H9 (cell line): ENCODE data around the gene RNF146. TPM values are rescaled to one million over a fixed set of nuclear protein-coding genes. Genes with fewer than 3 reads are reported as not detected.

Experiments
- DNase-seq: peaks from one replicate; pipeline ENCODE4 v3.0.0-alpha.2; 2017
- H2AFZ ChIP-seq: one replicate; pipeline ENCODE4 v1.6.1; 2013; ENCODE audit warnings: mild to moderate bottlenecking, low read length, control low read depth, moderate library complexity
- H2AK5ac ChIP-seq: 2 replicates; pipeline ENCODE4 v1.6.1; 2013; ENCODE audit warnings: low read length, control low read depth, mixed read lengths; ENCODE audit not compliant: insufficient read length
- H2BK120ac ChIP-seq: one replicate; pipeline ENCODE4 v1.6.1; 2013; ENCODE audit warnings: low read depth, mild to moderate bottlenecking, low read length, control low read depth, inconsistent platforms; ENCODE audit not compliant: poor library complexity, severe bottlenecking
- H2BK12ac ChIP-seq: 2 replicates; pipeline ENCODE4 v1.6.1; 2013; ENCODE audit warnings: low read length, control low read depth, mixed read lengths, low read depth; ENCODE audit not compliant: insufficient read length
- H2BK15ac ChIP-seq: 2 replicates; pipeline ENCODE4 v1.6.1; 2013; ENCODE audit warnings: low read depth, low read length, control low read depth
- H2BK20ac ChIP-seq: one replicate; pipeline ENCODE4 v1.6.1; 2013; ENCODE audit warnings: low read depth, mild to moderate bottlenecking, low read length, control low read depth, inconsistent platforms; ENCODE audit not compliant: poor library complexity, severe bottlenecking
- H2BK5ac ChIP-seq: 2 replicates; pipeline ENCODE4 v1.6.1; 2013; ENCODE audit warnings: low read length, control low read depth, mixed read lengths; ENCODE audit not compliant: insufficient read length
- H3K14ac ChIP-seq: 2 replicates; pipeline ENCODE4 v1.6.1; 2013; ENCODE audit warnings: low read length, control low read depth; ENCODE audit not compliant: insufficient read depth
- H3K18ac ChIP-seq: 2 replicates; pipeline ENCODE4 v1.6.1; 2013; ENCODE audit warnings: low read depth, mild to moderate bottlenecking, mixed read lengths, low read length, control low read depth; ENCODE audit not compliant: insufficient read length
- H3K23ac ChIP-seq: 2 replicates; pipeline ENCODE4 v1.6.1; 2013; ENCODE audit warnings: low read length, control low read depth, mixed read lengths, low read depth; ENCODE audit not compliant: insufficient read length
- H3K23me2 ChIP-seq: 2 replicates; pipeline ENCODE4 v1.6.1; 2013; ENCODE audit warnings: low read depth, mild to moderate bottlenecking, mixed read lengths, low read length, control low read depth; ENCODE audit not compliant: insufficient read length, poor library complexity, severe bottlenecking
- H3K27ac ChIP-seq: 2 replicates; pipeline ENCODE4 v1.5.1; 2013; ENCODE audit warnings: low read length, control low read depth, mixed read lengths, low read depth; ENCODE audit not compliant: insufficient read length
- H3K27me3 ChIP-seq: 2 replicates; pipeline ENCODE4 v1.6.1; 2013; ENCODE audit warnings: low read length, control low read depth, inconsistent platforms; ENCODE audit not compliant: insufficient read depth
- H3K4ac ChIP-seq: 2 replicates; pipeline ENCODE4 v1.6.1; 2013; ENCODE audit warnings: low read depth, mild to moderate bottlenecking, control low read depth, inconsistent platforms, low read length, moderate library complexity
- H3K4me1 ChIP-seq: 2 replicates; pipeline ENCODE4 v1.6.1; 2013; ENCODE audit warnings: low read length, control low read depth, inconsistent platforms; ENCODE audit not compliant: insufficient read depth
- H3K4me2 ChIP-seq: 2 replicates; pipeline ENCODE4 v1.6.1; 2013; ENCODE audit warnings: low read length, control low read depth, mixed read lengths; ENCODE audit not compliant: insufficient read length, insufficient read depth
- H3K56ac ChIP-seq: 2 replicates; pipeline ENCODE4 v1.6.1; 2013; ENCODE audit warnings: low read depth, mild to moderate bottlenecking, mixed read lengths, low read length, control low read depth; ENCODE audit not compliant: insufficient read length
- H3K79me1 ChIP-seq: 2 replicates; pipeline ENCODE4 v1.6.1; 2013; ENCODE audit warnings: low read depth, mild to moderate bottlenecking, moderate library complexity, low read length, control low read depth, inconsistent platforms; ENCODE audit not compliant: insufficient read depth, poor library complexity, severe bottlenecking
- H3K79me2 ChIP-seq: 2 replicates; pipeline ENCODE4 v1.6.1; 2013; ENCODE audit warnings: low read length, control low read depth, inconsistent platforms; ENCODE audit not compliant: insufficient read depth
- H3K9ac ChIP-seq: 2 replicates; pipeline ENCODE4 v1.6.1; 2013; ENCODE audit warnings: low read length, control low read depth, mixed read lengths; ENCODE audit not compliant: insufficient read length; ENCODE audit errors: extremely low read depth
- H3K9me3 ChIP-seq: one replicate; pipeline ENCODE4 v1.6.1; 2013; ENCODE audit warnings: low read depth, low read length, inconsistent platforms; ENCODE audit not compliant: control insufficient read depth
- H3T11ph ChIP-seq: one replicate; pipeline ENCODE4 v1.6.1; 2013; ENCODE audit warnings: mild to moderate bottlenecking, low read length, control low read depth, inconsistent platforms
- H4K20me1 ChIP-seq: one replicate; pipeline ENCODE4 v1.6.1; 2013; ENCODE audit not compliant: control insufficient read depth, insufficient read length, insufficient read depth
- H4K5ac ChIP-seq: 2 replicates; pipeline ENCODE4 v1.6.1; 2013; ENCODE audit warnings: low read depth, mild to moderate bottlenecking, mixed read lengths, low read length, control low read depth; ENCODE audit not compliant: insufficient read length
- H4K8ac ChIP-seq: replicated peaks from 2 replicates; pipeline ENCODE4 v1.6.1; 2013; ENCODE audit warnings: low read length, control low read depth, mixed read lengths, low read depth; ENCODE audit not compliant: insufficient read length
- H4K91ac ChIP-seq: 2 replicates; pipeline ENCODE4 v1.6.1; 2013; ENCODE audit warnings: low read depth, mild to moderate bottlenecking, moderate library complexity, mixed read lengths, low read length, control low read depth; ENCODE audit not compliant: insufficient read length
- H3K27ac Mint-ChIP-seq, 3 experiments: 2 replicates in 2 of 3; 3 replicates in 1 of 3; pipeline ENCODE4 v1.8.0; 2020 to 2021; ENCODE audit warnings: mixed read lengths in 3 of 3, mild to moderate bottlenecking in 1 of 3, moderate library complexity in 1 of 3
- H3K27me3 Mint-ChIP-seq: 2 replicates; pipeline ENCODE4 v1.8.0; 2021; ENCODE audit warnings: low read depth, mild to moderate bottlenecking, moderate library complexity, mixed read lengths
- H3K36me3 Mint-ChIP-seq, 3 experiments: 2 replicates in 2 of 3; 3 replicates in 1 of 3; pipeline ENCODE4 v1.8.0; 2020 to 2021; ENCODE audit warnings: low read depth in 3 of 3, mixed read lengths in 3 of 3; ENCODE audit not compliant: insufficient read depth in 1 of 3
- H3K4me1 Mint-ChIP-seq, 2 experiments: 2 replicates each; pipeline ENCODE4 v1.8.0; 2020; ENCODE audit warnings: mixed read lengths in 2 of 2
- H3K4me3 Mint-ChIP-seq, 2 experiments: 2 replicates in 1 of 2; 3 replicates in 1 of 2; pipeline ENCODE4 v1.8.0; 2020 to 2021; ENCODE audit warnings: mild to moderate bottlenecking in 2 of 2, mixed read lengths in 2 of 2, moderate library complexity in 1 of 2
- H3K9me3 Mint-ChIP-seq, 2 experiments: 2 replicates in 1 of 2; 3 replicates in 1 of 2; pipeline ENCODE4 v1.8.0; 2020; ENCODE audit warnings: mild to moderate bottlenecking in 2 of 2, mixed read lengths in 2 of 2, moderate library complexity in 1 of 2
- WGBS: extraction: QIAGEN DNeasy Blood & Tissue Kit; methylation state at CpG from one replicate; pipeline ENCODE4 v1.1.7; 2013; ENCODE audit warnings: missing lambda C conversion rate, low lambda C conversion rate, mixed read lengths; ENCODE audit not compliant: insufficient read length; ENCODE audit errors: extremely low coverage; 5-methylcytosine and 5-hydroxymethylcytosine counted together
- total RNA-seq: library from RNA; stranded (reverse); gene quantifications from 2 replicates; pipeline ENCODE4 v1.2.1, GENCODE V29; 2021
- TF ChIP-seq, protein P1 (sequence below): fragments of 200-600 bp; sonication (generic); conservative IDR thresholded peaks from 3 replicates; pipeline ENCODE4 v1.8.0; 2021; ENCODE audit warnings: antibody characterized with exemption, mild to moderate bottlenecking

RNF146 gene
- total RNA-seq, 1 experiment from 2014 or later = 20.4 TPM

DNA sequence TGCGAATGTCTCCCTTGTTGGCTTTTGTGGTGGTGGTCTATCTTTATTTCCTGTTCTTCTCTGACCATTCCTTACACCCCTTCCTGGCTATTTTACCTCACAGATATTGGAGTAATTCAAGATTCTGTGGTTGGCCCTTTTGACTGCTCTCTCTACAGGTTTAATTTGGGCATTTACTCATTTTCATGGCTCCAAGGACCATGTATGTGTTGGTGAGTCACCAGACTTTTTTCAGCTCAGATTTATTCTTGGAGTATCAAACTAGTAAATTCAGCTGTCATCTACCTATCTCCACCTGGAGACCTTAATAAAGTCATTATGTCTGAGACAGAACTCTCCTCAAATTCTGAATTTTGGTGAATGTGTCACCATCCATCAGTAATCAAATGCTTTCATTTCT lies 15.5 kb downstream of the RNF146 start:
- no peak overlapping the region for H3K56ac ChIP-seq
- no peak overlapping the region for H2BK5ac ChIP-seq
- Mint-ChIP-seq H3K27me3 (no peaks in the 10 kb centered on the region), H3K27ac (no peak overlapping the region), H3K4me1 (no peaks in the 10 kb centered on the region), H3K4me3 (no peak overlapping the region), H3K36me3 (peaks cover 21 to 43% (median 33%) of the 10 kb centered on the region in 3 experiments), H3K9me3 (no peaks in the 10 kb centered on the region)
- no peaks in the 10 kb centered on the region for H3K4me1 ChIP-seq
- no peak overlapping the region for H4K91ac ChIP-seq
- H3K79me2 ChIP-seq = no peaks in the 10 kb centered on the region; the same call in 1 of the 2 replicates
- no peak overlapping the region for H3K9ac ChIP-seq
- no peak overlapping the region for H3K27ac ChIP-seq
- H3K79me1 ChIP-seq = no peaks in the 10 kb centered on the region
- WGBS = no CpG with 5 or more reads among the region's 1 CpG
- no peak for DNase-seq
- H2BK120ac ChIP-seq = no peak overlapping the region
- no peak overlapping the region for H2BK15ac ChIP-seq
- no peaks in the 10 kb centered on the region for H4K20me1 ChIP-seq
- no peak overlapping the region for H3K4me2 ChIP-seq
- no peaks in the 10 kb centered on the region for H3K23me2 ChIP-seq
- peak overlapping the region; percentile 6 for H2BK20ac ChIP-seq
- no peak overlapping the region for H3K23ac ChIP-seq
- H4K5ac ChIP-seq = no peak overlapping the region
- H3K9me3 ChIP-seq = no peaks in the 10 kb centered on the region
- H3K4ac ChIP-seq = no peak overlapping the region
- no peak overlapping the region for H3K14ac ChIP-seq
- TF ChIP-seq, protein P1, sequence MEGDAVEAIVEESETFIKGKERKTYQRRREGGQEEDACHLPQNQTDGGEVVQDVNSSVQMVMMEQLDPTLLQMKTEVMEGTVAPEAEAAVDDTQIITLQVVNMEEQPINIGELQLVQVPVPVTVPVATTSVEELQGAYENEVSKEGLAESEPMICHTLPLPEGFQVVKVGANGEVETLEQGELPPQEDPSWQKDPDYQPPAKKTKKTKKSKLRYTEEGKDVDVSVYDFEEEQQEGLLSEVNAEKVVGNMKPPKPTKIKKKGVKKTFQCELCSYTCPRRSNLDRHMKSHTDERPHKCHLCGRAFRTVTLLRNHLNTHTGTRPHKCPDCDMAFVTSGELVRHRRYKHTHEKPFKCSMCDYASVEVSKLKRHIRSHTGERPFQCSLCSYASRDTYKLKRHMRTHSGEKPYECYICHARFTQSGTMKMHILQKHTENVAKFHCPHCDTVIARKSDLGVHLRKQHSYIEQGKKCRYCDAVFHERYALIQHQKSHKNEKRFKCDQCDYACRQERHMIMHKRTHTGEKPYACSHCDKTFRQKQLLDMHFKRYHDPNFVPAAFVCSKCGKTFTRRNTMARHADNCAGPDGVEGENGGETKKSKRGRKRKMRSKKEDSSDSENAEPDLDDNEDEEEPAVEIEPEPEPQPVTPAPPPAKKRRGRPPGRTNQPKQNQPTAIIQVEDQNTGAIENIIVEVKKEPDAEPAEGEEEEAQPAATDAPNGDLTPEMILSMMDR = no peak
- H4K8ac ChIP-seq = no peak overlapping the region
- no peak overlapping the region for H3T11ph ChIP-seq
- no peaks in the 10 kb centered on the region for H3K27me3 ChIP-seq
- H2AK5ac ChIP-seq = no peak overlapping the region
- H3K18ac ChIP-seq = no peak overlapping the region
- H2AFZ ChIP-seq = no peak overlapping the region
- H2BK12ac ChIP-seq = no peak overlapping the region
